HG03354 (cell line): Measurements from ENCODE around the gene TTLL6.
"Not testable (repeated sequence)": the region's sequence is repeated elsewhere in the genome, so short reads cannot be mapped to it uniquely, and the experiment has no call there.

Source experiments
- ATAC-seq: cut with Tn5 transposase; IDR thresholded peaks from one replicate; pipeline ENCODE4 v1.9.1; 2021; ENCODE audit warnings: mild to moderate bottlenecking; ENCODE audit not compliant: unreplicated experiment, poor library complexity, severe bottlenecking

TTLL6 gene

DNA sequence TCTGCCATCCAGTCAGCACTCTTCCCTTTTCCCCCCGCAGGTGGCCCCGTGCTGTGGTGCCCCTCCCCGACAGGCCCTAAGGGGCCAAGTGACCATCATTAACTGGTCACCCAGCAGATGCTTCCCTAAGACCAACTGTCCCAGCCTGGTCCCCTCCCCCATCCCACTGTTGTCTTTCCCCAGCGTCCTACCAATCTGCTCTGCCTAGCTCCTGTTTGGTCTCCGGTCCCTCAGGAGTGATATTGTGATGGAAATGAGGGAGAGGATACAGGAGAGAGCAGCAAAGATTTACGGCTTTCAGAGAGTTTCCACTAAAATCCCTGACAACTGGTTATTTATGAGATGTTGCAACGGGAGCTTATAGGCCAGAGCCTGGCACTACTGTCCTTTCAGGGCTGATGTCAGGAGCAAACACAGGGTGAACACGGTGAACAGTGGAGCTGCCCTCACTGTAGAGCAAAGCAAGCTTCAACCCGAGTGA is 1.4 kb upstream of the TTLL6 start:
- no peak for ATAC-seq

GRCh38 chr17:48816438-48816773 is 623 bp downstream of the TTLL6 start:
- ATAC-seq, result no peak

DNA sequence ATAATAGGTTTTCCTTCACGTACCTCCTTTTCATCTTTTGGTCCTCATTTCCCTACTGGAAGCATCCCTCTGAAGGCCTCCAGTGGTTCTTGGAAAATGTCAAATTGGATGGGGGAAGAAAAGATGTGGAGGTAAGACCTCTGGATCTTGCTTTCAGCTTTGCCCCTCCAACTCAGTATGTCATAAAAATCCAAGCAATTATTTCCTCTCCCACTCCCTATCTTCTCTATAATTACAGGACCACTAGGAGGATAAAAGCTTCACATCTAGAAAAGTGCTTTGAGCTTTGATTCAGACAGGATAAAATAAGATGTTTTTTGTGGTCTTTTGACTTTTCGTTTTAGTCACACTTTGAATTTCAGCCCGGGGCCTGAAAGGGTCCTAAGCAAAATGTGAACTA is 1.7 kb downstream of the TTLL6 start:
- ATAC-seq, result no peak

DNA sequence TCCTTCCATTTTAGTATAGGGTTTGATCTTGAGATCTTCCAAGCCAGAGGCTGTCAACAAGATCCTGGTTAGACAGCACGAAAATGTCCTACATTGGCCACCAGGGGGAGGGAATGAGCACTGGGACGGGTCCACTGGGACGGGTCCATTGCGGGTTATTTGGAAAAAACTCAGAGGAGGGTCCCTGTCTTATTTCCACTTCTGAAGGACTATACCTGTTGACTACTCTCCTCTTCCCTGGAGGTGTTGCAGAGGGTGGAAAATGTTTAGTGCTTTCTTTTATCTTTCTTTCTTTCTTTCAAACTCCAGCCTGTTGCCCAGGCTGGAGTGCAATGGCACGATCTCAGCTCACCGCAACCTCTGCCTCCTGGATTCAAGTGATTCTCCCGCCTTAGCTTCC is 2.5 kb downstream of the TTLL6 start:
- no peak for ATAC-seq

- ATAC-seq, result no peak
These were observed 5.0 kb downstream of the TTLL6 start for GRCh38 chr17:48812001-48812400.

DNA sequence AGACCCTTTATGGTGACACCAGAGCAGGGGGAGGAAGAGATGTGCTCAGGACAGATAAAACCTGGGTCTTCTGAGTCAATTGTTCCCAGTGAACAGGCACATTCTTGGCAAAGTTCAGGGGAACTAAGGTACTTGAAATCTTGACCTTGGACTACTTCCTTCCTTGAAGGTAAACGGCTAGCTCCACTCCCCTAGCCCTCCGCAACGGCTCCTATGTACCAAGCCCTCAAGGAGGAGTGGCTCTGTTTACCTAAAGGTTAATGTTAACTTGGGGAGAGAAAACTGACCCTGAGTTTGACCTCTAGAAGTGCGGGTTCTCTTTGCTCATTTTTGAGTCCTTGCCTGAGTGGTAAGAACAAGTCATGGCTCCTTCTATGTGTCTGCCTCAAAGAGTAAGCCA is 7.8 kb downstream of the TTLL6 start:
- no peak for ATAC-seq

DNA sequence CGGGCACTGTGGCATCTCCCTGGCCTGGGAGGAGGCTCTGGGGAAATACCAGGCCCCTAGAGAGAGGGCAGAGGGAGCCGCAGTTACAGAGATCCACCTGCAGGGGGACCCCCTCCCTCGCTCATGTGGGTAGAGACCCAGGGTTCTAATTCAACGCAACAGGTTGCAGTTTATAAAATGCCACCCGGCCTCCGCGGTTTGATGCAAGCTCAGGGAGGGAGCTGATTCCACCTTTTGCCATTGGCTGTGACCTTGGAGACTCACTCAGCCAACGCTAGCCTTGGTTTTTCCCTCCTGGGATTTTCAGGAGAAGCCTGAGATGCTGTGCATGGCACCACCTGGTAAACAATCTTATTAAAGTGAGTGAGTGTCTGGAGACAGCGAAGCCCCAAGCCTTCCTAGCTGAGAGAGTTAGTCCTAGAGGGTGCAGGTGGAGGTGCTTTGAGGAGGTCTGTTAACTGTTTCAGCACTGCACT is 12.1 kb downstream of the TTLL6 start:
- ATAC-seq, result no peak

DNA sequence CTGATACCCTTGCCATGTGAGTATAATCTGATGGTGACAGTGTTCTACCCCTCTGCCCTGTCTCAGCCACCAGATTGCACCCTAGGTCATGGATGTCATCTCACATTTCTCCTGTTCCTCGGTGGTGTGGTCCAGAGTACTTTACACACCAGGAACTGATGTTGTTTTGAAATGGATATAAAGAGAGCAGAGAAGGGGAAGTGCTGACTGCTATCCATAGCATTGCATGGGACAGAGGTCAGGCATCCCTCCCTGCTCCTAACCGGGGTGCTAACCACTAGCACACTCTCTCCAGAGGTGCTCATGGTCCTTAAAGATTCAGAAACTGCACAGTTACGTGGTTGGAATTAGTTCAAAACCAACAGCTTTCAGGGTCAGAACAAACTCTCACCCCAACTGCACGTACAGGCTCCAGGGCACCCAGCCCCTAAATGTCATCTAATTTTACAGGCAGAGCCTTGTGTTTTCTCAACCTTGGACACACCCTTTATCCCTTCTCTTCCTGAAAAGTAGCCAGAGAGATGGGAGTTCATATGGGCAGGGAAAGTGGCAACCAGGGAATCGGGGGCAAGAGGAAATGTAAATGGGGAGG is 16.3 kb downstream of the TTLL6 start:
- no peak for ATAC-seq

DNA sequence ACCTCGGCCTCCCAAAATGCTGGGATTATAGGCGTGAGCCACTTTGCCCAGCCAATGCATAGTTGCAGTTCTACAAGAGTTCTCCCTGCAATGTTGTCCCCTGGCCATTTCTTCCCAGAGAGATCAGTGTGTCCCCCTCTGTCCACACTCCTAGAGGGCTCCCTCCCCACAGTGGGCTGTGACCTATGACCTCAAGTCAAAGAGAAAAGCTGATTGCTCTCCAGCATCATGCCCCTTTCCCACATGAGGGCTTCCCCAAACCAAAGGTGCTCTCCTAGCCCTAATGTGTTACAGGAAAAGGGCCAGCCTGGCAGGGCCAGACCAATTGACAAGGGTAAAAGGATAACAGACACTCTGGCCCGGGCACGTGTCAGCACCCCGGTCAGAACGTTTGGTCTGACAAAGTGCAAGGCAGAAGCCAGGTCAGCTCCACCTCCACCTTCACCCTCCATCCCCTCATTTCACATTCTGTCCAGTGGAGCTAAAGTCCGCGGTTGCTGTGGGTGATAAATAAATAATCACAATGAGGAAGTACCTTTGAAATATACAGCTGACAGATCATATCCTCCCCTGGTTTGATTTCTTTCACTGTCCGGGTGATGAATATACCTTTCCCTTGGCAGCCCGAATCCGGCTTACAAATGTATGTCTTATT is 17.8 kb downstream of the TTLL6 start:
- ATAC-seq, result no peak

- ATAC-seq, result not testable (repeated sequence)
These were observed 20.9 kb downstream of the TTLL6 start for GRCh38 chr17:48796163-48796522.

- no peak for ATAC-seq
These were observed 21.4 kb downstream of the TTLL6 start for GRCh38 chr17:48795444-48796162.

GRCh38 chr17:48792033-48792798 is 24.8 kb downstream of the TTLL6 start:
- ATAC-seq, result no peak

DNA sequence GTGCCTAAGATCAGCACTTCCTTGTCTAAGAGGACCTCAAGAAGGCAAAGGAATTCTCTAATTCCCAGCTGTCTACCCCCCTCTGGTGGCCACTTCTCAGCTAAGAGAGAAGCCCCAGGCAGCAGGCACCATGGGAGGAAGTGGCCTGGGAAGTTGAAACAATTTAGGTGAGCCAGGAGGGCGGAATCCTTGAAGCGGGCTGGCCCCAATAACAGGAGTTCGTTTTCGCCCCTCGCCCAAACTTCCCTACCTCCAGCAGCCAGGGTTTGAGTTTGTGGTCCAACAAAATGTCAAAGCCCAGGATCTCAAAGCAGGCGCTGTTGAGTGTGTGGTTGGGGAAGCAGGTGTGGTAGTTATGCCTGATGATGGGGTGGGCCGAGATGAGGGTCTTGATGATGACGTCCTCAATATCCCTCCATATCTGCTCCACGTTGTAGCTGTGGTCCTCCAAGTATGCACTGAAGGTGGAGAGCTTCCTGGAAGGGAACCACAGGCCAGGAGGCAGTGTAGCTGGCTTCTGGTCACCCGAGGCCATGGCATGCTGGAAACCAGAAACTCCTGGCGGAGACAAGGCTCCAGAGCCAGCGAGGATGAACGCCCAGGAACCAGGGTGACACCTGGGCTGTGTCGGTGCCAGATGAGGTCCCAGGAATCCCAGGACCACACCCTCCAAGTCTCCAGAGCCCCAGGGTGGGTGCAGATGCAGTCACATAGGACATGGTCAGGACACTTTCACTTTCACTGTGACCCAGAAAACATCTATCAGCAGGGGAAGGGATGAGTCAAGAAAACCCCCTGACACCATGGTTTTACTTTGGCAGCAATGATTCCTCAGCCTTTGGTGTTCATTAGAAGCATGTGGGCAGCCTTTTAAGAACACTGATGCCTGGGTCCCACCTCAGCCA is 25.6 kb downstream of the TTLL6 start:
- no peak for ATAC-seq

GRCh38 chr17:48790607-48791127 is 26.4 kb downstream of the TTLL6 start:
- ATAC-seq, result no peak

DNA sequence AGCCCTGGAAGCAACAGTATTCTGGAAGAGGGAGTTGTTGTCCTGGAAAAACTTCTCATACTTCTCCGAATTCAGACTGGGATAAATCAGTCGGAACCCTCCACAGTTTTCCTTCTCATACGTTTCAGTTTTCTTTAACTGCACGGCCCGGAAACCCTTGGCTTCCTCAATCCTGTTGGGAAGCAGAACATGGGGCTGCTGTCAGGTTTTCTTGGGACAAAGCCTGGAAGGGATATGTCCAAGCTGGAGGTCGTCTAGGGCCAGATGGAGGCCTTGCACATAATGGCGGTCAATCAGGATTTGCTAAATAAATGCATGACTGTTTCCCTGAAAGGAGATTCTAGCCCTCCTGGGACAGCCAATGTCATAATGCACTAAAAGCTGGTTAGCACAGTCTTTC is 29.2 kb downstream of the TTLL6 start:
- no peak for ATAC-seq

DNA sequence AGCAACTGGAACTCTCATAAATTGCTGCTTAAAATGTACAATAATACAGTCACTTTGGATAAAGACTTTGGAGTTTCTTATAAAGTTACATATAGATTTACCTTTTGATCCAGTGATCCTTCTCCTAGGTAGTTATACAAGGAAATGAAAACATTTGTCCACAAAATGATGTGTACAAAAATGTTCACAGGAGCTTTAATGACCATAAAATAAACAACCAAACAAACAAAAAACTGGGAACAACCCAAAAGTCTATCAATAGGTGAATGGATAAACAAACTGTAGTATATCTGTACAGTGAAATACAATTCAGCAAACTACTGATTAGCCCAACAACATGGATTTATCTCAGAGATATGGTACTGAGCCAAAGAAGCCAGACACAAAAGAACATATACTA is 37.6 kb downstream of the TTLL6 start:
- ATAC-seq, result no peak

DNA sequence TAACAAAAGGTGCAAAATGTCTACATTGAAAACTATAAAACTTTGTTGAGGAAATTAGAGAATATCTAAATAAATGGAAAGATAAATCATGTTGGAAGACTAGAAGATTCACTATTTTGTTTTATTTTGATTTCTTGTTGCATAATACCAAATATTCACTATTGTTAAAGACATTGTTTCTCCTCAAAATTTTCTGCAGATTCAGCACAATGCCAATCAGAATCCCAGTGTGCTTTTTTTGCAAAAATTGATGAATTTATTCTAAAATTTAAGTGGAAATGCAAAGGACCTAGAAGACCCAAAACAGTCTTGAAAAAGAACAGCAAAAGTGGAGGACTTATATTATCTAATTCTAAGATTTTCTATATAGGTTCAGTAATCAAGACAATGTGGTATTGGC is 40.4 kb downstream of the TTLL6 start:
- ATAC-seq, result no peak

GRCh38 chr17:48773245-48773644 is 43.8 kb downstream of the TTLL6 start:
- no peak for ATAC-seq

- ATAC-seq, result no peak
These were observed 46.1 kb downstream of the TTLL6 start for GRCh38 chr17:48770954-48771353.
